ENCODE data around the gene TP73.

TP73 gene

DNA sequence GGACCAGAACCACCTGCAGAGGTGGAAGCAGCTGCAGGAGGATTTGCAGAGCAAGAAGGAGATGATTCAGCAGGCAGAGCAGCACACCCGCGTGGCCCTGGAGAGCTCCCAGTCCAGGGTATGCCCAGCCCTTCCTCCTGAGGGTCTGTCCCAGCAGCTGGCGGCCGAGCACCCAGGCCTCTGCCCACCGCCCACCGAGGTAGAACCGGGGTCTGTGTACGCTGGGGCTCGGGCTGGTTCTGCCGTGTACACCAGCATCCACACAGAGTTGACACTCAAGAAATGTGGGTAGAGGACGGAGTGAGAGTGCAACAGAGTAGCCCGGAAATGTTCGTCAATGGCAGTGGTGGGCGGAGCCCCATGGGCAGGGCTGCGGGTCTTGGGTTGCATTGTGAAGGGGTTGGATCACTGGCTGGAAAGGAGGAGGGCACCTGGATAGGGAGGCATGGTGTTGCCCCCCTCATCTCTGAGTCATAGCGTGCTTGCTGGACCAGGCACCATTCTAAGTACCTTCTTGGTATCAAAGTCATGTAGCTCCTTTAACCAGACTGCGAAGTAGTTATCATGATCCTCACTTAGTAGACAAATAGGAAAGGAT lies 115.1 kb downstream of the TP73 start:
- TF ChIP-seq CTCF (conservative IDR thresholded peaks at IDR 0.05; ENCODE audit: low read depth): no peak
- POLR2A ChIA-PET (ENCODE audit: low non-redundant PET): interaction anchor here (1.5 kb wide), 1 partner anchor 29 kb away, joined by 5 read pairs; the partner anchor contains the start of gene LRRC47
- DNase-seq (ENCODE audit: low spot score): no peak
- H3K27ac ChIP-seq: no peak overlapping the region
- CTCF ChIA-PET: interaction anchor here (1.0 kb wide), 1 partner anchor 26 kb away, joined by 3 read pairs; no protein-coding TSS in a partner anchor

GRCh38 chr1:3768811-3769390 lies 116.6 kb downstream of the TP73 start:
- no peak for DNase-seq (ENCODE audit: low spot score)
- CTCF ChIA-PET: interaction anchor here (0.8 kb wide), 1 partner anchor 261 kb away, joined by 3 read pairs; no protein-coding TSS in a partner anchor
- TF ChIP-seq CTCF (conservative IDR thresholded peaks at IDR 0.05; ENCODE audit: low read depth): no peak
- H3K27ac ChIP-seq: no peak overlapping the region
- POLR2A ChIA-PET (ENCODE audit: low non-redundant PET): interaction anchor here (1.5 kb wide), 1 partner anchor 27 kb away, joined by 5 read pairs; the partner anchor contains the start of gene LRRC47

DNA sequence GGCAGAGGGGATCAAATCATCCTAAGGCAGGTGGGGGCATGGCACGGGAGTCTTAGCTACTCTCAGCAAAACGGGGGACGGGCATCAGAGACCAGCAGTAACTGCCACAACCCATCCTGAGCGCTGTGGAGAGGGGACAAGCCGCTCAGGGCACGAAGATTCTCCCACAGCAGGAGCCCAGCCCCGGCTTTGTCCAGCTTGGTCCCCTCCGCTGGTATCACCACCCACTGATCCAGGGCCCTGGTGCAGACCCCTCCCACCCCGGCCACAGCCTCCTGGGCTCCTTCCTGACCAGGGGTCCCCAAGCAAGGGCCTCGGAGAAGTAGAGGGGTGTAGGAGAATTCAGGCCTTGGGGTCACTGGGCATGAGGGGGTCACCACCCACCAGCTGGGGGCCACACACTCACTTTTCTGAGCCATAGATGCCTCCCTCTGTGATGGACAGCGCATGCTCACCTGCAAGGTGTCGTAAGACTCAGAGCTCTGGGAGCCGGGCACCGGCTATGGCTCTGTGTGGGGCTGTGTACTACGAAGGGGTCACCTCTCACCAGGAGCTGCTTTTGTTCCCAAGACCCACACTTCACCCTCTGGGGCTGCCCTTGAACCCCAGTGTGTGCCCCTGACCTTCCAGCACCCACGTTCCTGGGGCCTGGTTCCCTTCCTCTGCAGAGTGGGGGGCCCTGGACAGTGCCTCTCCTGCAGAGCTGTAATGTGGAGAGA lies 117.9 kb downstream of the TP73 start:
- DNase-seq (ENCODE audit: low spot score): no peak
- no peak for TF ChIP-seq CTCF (conservative IDR thresholded peaks at IDR 0.05; ENCODE audit: low read depth)
- ChIA-PET CTCF (interaction anchor here (1.2 kb wide), 1 partner anchor 46 kb away, joined by 4 read pairs; no protein-coding TSS in a partner anchor), POLR2A (ENCODE audit: low non-redundant PET) (no interaction called here)
- no peak overlapping the region for H3K27ac ChIP-seq

- no peak for DNase-seq (ENCODE audit: low spot score)
- H3K27ac ChIP-seq: no peak overlapping the region
- CTCF ChIA-PET: no interaction called here
- POLR2A ChIA-PET (ENCODE audit: low non-redundant PET): no interaction called here
- TF ChIP-seq CTCF (conservative IDR thresholded peaks at IDR 0.05; ENCODE audit: low read depth): no peak
Measured at GRCh38 chr1:3771108-3772026, 119.1 kb downstream of the TP73 start.

- H3K27ac ChIP-seq: peak overlapping the region; percentile 42; the same call in 1 of the 2 replicates
- CTCF ChIA-PET: no interaction called here
- POLR2A ChIA-PET (ENCODE audit: low non-redundant PET): no interaction called here
- DNase-seq (ENCODE audit: low spot score): peak; percentile 95
- no peak for TF ChIP-seq CTCF (conservative IDR thresholded peaks at IDR 0.05; ENCODE audit: low read depth)
Measured at GRCh38 chr1:3772027-3772714, 119.9 kb downstream of the TP73 start.

All from RWPE1 (cell line).